HepG2 (cell line): ENCODE data around the gene ADAR. TPM values are rescaled to one million over a fixed set of nuclear protein-coding genes. Genes with fewer than 3 reads are reported as not detected.

Experiments
- ATAC-seq: fragments of 200-7000 bp; cut with Tn5 transposase; 3 replicates; pipeline ENCODE4 v1.9.1; 2020; ENCODE audit warnings: mild to moderate bottlenecking, moderate library complexity
- BruUV-seq: library from RNA; stranded (reverse); fragments of 400-500 nt; replicated peaks from 2 replicates; lab custom pipeline; 2021; lab: Mats Ljungman, UMichigan
- CTCF ChIA-PET: fragments of 300-600 bp; formaldehyde crosslinking; extraction: SDS; loops from one replicate; lab custom pipeline; 2021; ENCODE audit warnings: low total read pairs, inconsistent platforms, low intra/inter-chr PET ratio; lab: Yijun Ruan, JAX
- POLR2A ChIA-PET: fragments of 350-600 bp; sonication (Branson Sonifier 250); formaldehyde crosslinking; loops from one replicate; lab custom pipeline; 2020; ENCODE audit warnings: antibody characterized with exemption, inconsistent platforms; lab: Yijun Ruan, JAX
- DNase-seq: peaks from one replicate; pipeline ENCODE4 v3.0.0-alpha.2; 2015; ENCODE audit warnings: low spot score
- FAIRE-seq: peaks from 3 replicates; lab custom pipeline; 2011; peaks lifted over from hg19 to GRCh38; lab: Jason Lieb, UNC
- H2AFZ ChIP-seq: one replicate; pipeline ENCODE4 v1.6.1; 2011; ENCODE audit warnings: low read length, inconsistent platforms
- H3K27ac ChIP-seq: fragments of 300-600 bp; 3 replicates; pipeline ENCODE4 v1.8.0; 2011; ENCODE audit warnings: mixed run types, mild to moderate bottlenecking, mixed read lengths, low read length, inconsistent platforms; ENCODE audit not compliant: insufficient read depth; ENCODE audit errors: extremely low read length
- H3K27me3 ChIP-seq, 2 experiments: fragments of 200-600 bp in 1 of 2; 2 replicates in 1 of 2; 3 replicates in 1 of 2; pipeline versions ENCODE4 v1.6.0 to v1.8.0; 2011; ENCODE audit warnings: low read length in 2 of 2, mild to moderate bottlenecking in 2 of 2, moderate library complexity in 2 of 2, inconsistent platforms in 1 of 2; ENCODE audit not compliant: insufficient read depth in 2 of 2, control insufficient read depth in 1 of 2
- H3K36me3 ChIP-seq, 2 experiments: fragments of 200-600 bp in 1 of 2; replicated peaks in 1 of 2; 2 replicates in 1 of 2; 3 replicates in 1 of 2; pipeline versions ENCODE4 v1.5.1 to v1.8.0; 2011; ENCODE audit warnings: low read length in 2 of 2, inconsistent platforms in 1 of 2; ENCODE audit not compliant: insufficient read depth in 2 of 2, control insufficient read depth in 1 of 2
- H3K4me1 ChIP-seq: 2 replicates; pipeline ENCODE4 v1.5.1; 2012; ENCODE audit warnings: low read length, inconsistent platforms; ENCODE audit not compliant: insufficient read depth
- H3K4me2 ChIP-seq: 2 replicates; pipeline ENCODE4 v1.6.0; 2011; ENCODE audit warnings: low read depth, low read length, inconsistent platforms
- H3K4me3 ChIP-seq, 3 experiments: fragments of 200-600 bp in 1 of 3; sonication (generic), shearing (Covaris generic) in 1 of 3; replicated peaks in 1 of 3; 2 replicates each; pipeline ENCODE4 v1.5.1; 2011 to 2016; ENCODE audit warnings: low read length in 3 of 3, inconsistent platforms in 2 of 3, low read depth in 2 of 3, mild to moderate bottlenecking in 2 of 3, control low read depth in 1 of 3, mixed read lengths in 1 of 3; ENCODE audit not compliant: insufficient read depth in 1 of 3
- H3K79me2 ChIP-seq: one replicate; pipeline ENCODE4 v1.6.1; 2011; ENCODE audit warnings: low read length, inconsistent platforms; ENCODE audit not compliant: insufficient read depth
- H3K9ac ChIP-seq: 2 replicates; pipeline ENCODE4 v1.6.0; 2011; ENCODE audit warnings: mild to moderate bottlenecking, low read depth, low read length, inconsistent platforms; ENCODE audit not compliant: insufficient read depth
- H3K9me3 ChIP-seq: 2 replicates; pipeline ENCODE4 v1.5.1; 2012; ENCODE audit warnings: mild to moderate bottlenecking, low read length
- H4K20me1 ChIP-seq: 2 replicates; pipeline ENCODE4 v1.6.0; 2011; ENCODE audit warnings: inconsistent platforms, mild to moderate bottlenecking, low read length, moderate library complexity; ENCODE audit not compliant: insufficient read depth
- AGO1 ChIP-seq: fragments of 200-400 bp; formaldehyde crosslinking; IDR thresholded peaks from 2 replicates; pipeline ENCODE4 v1.6.1; 2017; ENCODE audit warnings: mild to moderate bottlenecking, low read depth, low read length, moderate library complexity; ENCODE audit not compliant: poor library complexity, severe bottlenecking
- AKAP8 ChIP-seq: sonication (generic); formaldehyde crosslinking; IDR thresholded peaks from 2 replicates; pipeline ENCODE4 v1.5.1; 2020; ENCODE audit warnings: mild to moderate bottlenecking, missing genetic modification reagents
- ELF3 ChIP-seq: IDR thresholded peaks from 2 replicates; pipeline ENCODE4 v1.6.1; 2016; ENCODE audit warnings: missing genetic modification reagents, missing compliant biosample characterization
- KDM2A ChIP-seq: sonication (generic); formaldehyde crosslinking; IDR thresholded peaks from 2 replicates; pipeline ENCODE4 v1.4.0; 2020; ENCODE audit warnings: low read depth, missing genetic modification reagents, borderline replicate concordance
- MBNL3 ChIP-seq: fragments of 250-450 bp; sonication (Bioruptor Pico); conservative IDR thresholded peaks from 2 replicates; pipeline ENCODE4 v1.8.0; 2022; ENCODE audit warnings: mild to moderate bottlenecking, inconsistent platforms
- NBN ChIP-seq: fragments of 450-650 bp; conservative IDR thresholded peaks from 2 replicates; pipeline ENCODE4 v1.6.1; 2017
- POLR2A ChIP-seq, 2 experiments: IDR thresholded peaks; 2 replicates each; pipeline ENCODE4 v1.6.1; 2011; ENCODE audit warnings: low read depth in 2 of 2, low read length in 2 of 2, mild to moderate bottlenecking in 1 of 2, moderate library complexity in 1 of 2; ENCODE audit not compliant: insufficient read depth in 1 of 2
- POLR2AphosphoS2 ChIP-seq: IDR thresholded peaks from 2 replicates; pipeline ENCODE4 v1.6.1; 2011; ENCODE audit warnings: low read depth, low read length, improper control_type of control experiment
- PTBP1 ChIP-seq: fragments of 200-400 bp; formaldehyde crosslinking; IDR thresholded peaks from 2 replicates; pipeline ENCODE4 v1.6.1; 2018; ENCODE audit warnings: low read length, low read depth; ENCODE audit not compliant: poor library complexity, severe bottlenecking
- RBM22 ChIP-seq: fragments of 200-400 bp; formaldehyde crosslinking; optimal IDR thresholded peaks from 2 replicates; pipeline ENCODE3; 2017; ENCODE audit warnings: mild to moderate bottlenecking, low read length, moderate library complexity
- SMYD3 ChIP-seq: sonication (generic); formaldehyde crosslinking; IDR thresholded peaks from 2 replicates; pipeline ENCODE4 v1.8.1; 2023; ENCODE audit warnings: mild to moderate bottlenecking, missing genetic modification reagents
- TCF7L2 ChIP-seq: IDR thresholded peaks from 2 replicates; pipeline ENCODE4 v1.6.1; 2011; ENCODE audit warnings: mild to moderate bottlenecking, low read depth, low read length, moderate library complexity
- ZBTB20 ChIP-seq: sonication (generic); formaldehyde crosslinking; IDR thresholded peaks from 2 replicates; pipeline ENCODE4 v1.8.1; 2023; ENCODE audit warnings: missing genetic modification reagents, low read depth, mild to moderate bottlenecking, borderline replicate concordance
- ZFP1 ChIP-seq: IDR thresholded peaks from 2 replicates; pipeline ENCODE4 v1.6.1; 2016
- ZFP36L2 ChIP-seq: sonication (generic); formaldehyde crosslinking; IDR thresholded peaks from 2 replicates; pipeline ENCODE4 v1.4.0; 2020; ENCODE audit warnings: missing genetic modification reagents
- ZNF101 ChIP-seq: sonication (generic); formaldehyde crosslinking; IDR thresholded peaks from 2 replicates; pipeline ENCODE4 v1.4.0; 2020; ENCODE audit warnings: mild to moderate bottlenecking, low read depth, missing genetic modification reagents, borderline replicate concordance
- ZNF383 ChIP-seq: sonication (generic); formaldehyde crosslinking; IDR thresholded peaks from 2 replicates; pipeline ENCODE4 v1.4.0; 2020; ENCODE audit warnings: missing genetic modification reagents, mild to moderate bottlenecking, borderline replicate concordance
- ZNF766 ChIP-seq: sonication (generic); formaldehyde crosslinking; IDR thresholded peaks from 2 replicates; pipeline ENCODE4 v1.5.0; 2020; ENCODE audit warnings: missing genetic modification reagents, borderline replicate concordance
- ZNF850 ChIP-seq: sonication (generic); formaldehyde crosslinking; conservative IDR thresholded peaks from 2 replicates; pipeline ENCODE4 v1.9.0; 2021; ENCODE audit warnings: mild to moderate bottlenecking, missing genetic modification reagents
- ZNF878 ChIP-seq: sonication (generic); formaldehyde crosslinking; IDR thresholded peaks from 2 replicates; pipeline ENCODE4 v1.8.1; 2023; ENCODE audit warnings: mild to moderate bottlenecking, missing genetic modification reagents, moderate library complexity
- WGBS: methylation state at CpG from one replicate; pipeline ENCODE4 v1.1.6; 2017; ENCODE audit warnings: low lambda C conversion rate; 5-methylcytosine and 5-hydroxymethylcytosine counted together
- in situ Hi-C: cut with HindIII; loops from 2 replicates; pipeline ENCODE4 v1.10.0; 2017; ENCODE audit warnings: low pct_unique_long_range_greater_than_20kb; ENCODE audit not compliant: extremely low pct_ligation_motif_present
- intact Hi-C: fragments of 100-400 bp; cut with micrococcal nuclease; formaldehyde crosslinking; loops from one replicate; pipeline ENCODE4 v1.10.0; 2022; ENCODE audit not compliant: unreplicated experiment
- polyA plus RNA-seq, 8 experiments: library from polyadenylated mRNA; depleted of rRNA in 3 of 8; stranded (reverse) in 7 of 8; unstranded in 1 of 8; fragments of >200 nt; fragmentation: Illumina TruSeq in 4 of 8; extraction: Trizol in 4 of 8; gene quantifications; 2 replicates each; pipeline versions ENCODE4 v1.2.1 to v1.2.3, GENCODE V29; 2011 to 2016; ENCODE audit warnings: low read depth in 4 of 8, missing spikeins in 1 of 8, mixed read lengths in 1 of 8; ENCODE audit not compliant: insufficient read depth in 1 of 8
- total RNA-seq, 5 experiments: library from RNA; depleted of rRNA; stranded (reverse); fragments of >200 nt; fragmentation: Illumina TruSeq; extraction: Trizol; gene quantifications; 2 replicates each; pipeline ENCODE4 v1.2.3, GENCODE V29; 2016; ENCODE audit warnings: low read depth in 1 of 5
- TF ChIP-seq, protein P1 (sequence below): IDR thresholded peaks from 2 replicates; pipeline ENCODE4 v1.6.1; 2016
- TF ChIP-seq, protein P2 (sequence below): sonication (generic); formaldehyde crosslinking; IDR thresholded peaks from 2 replicates; pipeline ENCODE4 v1.4.0; 2020; ENCODE audit warnings: missing genetic modification reagents
- TF ChIP-seq, protein P3 (sequence below): IDR thresholded peaks from 2 replicates; pipeline ENCODE4 v1.6.1; 2016; ENCODE audit warnings: low read depth, borderline replicate concordance
- TF ChIP-seq, protein P4 (sequence below): sonication (generic); formaldehyde crosslinking; IDR thresholded peaks from 2 replicates; pipeline ENCODE4 v1.4.0; 2020; ENCODE audit warnings: missing genetic modification reagents

ADAR gene
- total and polyA plus RNA-seq, 2 of the 13 experiments (the other 11 are each of a cell fraction or from before 2014, with no cell fraction given), result 70.8 to 86.2 TPM

DNA sequence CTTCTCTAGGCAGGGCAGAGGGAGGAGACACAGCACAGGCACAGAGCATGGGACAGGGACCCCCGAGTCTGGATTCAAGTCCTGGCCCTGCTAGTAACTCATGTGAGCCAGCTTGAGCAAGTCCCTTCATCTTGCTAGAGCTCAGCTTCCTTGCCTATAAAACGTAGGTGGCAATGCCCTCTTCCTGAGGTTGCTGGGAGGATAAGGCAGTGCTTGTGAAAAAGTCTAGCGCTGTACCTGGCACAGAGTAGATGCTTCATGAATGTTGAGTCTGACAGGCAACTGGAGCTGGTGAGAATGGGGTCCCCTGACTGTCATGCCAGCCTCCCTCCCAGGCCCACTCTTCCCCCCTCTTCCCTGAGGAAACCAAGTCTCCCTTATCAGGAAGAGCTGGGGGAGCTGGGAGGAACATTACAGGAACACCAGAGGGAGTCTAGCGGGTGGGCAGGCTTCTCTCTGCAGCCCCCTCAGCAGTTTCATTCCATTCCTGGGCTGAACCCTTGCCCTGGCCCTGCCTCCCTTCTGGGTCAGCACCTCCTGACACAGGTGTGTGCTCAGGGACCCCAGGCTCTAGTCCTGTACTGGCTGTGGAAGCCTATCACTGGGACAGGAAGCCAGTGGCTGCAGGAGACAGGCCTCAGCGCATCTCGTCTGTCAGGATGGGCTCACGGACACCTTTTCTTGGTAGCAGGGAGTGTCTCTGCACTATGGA lies 30.5 kb downstream of the ADAR start:
- DNase-seq (no peak), ATAC-seq (peak; percentile 6; the same call in 2 of the 3 replicates), FAIRE-seq (no peak)
- no peak overlapping the region for H2AFZ ChIP-seq
- BruUV-seq, result no TSS peak
- no peaks in the 10 kb centered on the region for H3K4me1 ChIP-seq
- in situ Hi-C loops, result no loop called here
- H3K36me3 ChIP-seq, result peaks cover 7 to 30% of the 10 kb centered on the region in 2 experiments; a peak in 4 of 5 replicates
- H3K27me3 ChIP-seq, result peaks cover 0 to 3% of the 10 kb centered on the region in 2 experiments; a peak in 1 of 5 replicates
- no peak overlapping the region for H3K4me2 ChIP-seq
- no peak overlapping the region for H3K27ac ChIP-seq
- no peak overlapping the region for H3K9ac ChIP-seq
- H3K79me2 ChIP-seq, result no peaks in the 10 kb centered on the region
- no peaks in the 10 kb centered on the region for H3K9me3 ChIP-seq
- ChIA-PET CTCF (no interaction called here), POLR2A (interaction anchor here (1.0 kb wide), 1 partner anchor 9 kb away, joined by 3 read pairs; no protein-coding TSS in a partner anchor)
- H3K4me3 ChIP-seq, result no peak overlapping the region
- WGBS, result 86% methylated on average over 2 of the region's 7 CpGs
- intact Hi-C loops, result no loop called here
- H4K20me1 ChIP-seq, result no peaks in the 10 kb centered on the region
- TF ChIP-seq ZFP1, result no peak
- TF ChIP-seq, protein P1, sequence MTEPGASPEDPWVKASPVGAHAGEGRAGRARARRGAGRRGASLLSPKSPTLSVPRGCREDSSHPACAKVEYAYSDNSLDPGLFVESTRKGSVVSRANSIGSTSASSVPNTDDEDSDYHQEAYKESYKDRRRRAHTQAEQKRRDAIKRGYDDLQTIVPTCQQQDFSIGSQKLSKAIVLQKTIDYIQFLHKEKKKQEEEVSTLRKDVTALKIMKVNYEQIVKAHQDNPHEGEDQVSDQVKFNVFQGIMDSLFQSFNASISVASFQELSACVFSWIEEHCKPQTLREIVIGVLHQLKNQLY (CRISPR knock-in tag), result no peak
- no peak for TF ChIP-seq ELF3
- TF ChIP-seq AGO1, result no peak
- no peak for TF ChIP-seq ZNF101 (CRISPR knock-in tag)
- TF ChIP-seq ZNF383 (CRISPR knock-in tag), result no peak
- TF ChIP-seq MBNL3 (CRISPR knock-in tag), result no peak
- no peak for TF ChIP-seq SMYD3 (CRISPR knock-in tag)
- TF ChIP-seq RBM22, result peak; percentile 24
- no peak for TF ChIP-seq KDM2A (CRISPR knock-in tag)
- peak; percentile 73; the same call in 1 of the 2 replicates for TF ChIP-seq POLR2AphosphoS2
- TF ChIP-seq, protein P2, sequence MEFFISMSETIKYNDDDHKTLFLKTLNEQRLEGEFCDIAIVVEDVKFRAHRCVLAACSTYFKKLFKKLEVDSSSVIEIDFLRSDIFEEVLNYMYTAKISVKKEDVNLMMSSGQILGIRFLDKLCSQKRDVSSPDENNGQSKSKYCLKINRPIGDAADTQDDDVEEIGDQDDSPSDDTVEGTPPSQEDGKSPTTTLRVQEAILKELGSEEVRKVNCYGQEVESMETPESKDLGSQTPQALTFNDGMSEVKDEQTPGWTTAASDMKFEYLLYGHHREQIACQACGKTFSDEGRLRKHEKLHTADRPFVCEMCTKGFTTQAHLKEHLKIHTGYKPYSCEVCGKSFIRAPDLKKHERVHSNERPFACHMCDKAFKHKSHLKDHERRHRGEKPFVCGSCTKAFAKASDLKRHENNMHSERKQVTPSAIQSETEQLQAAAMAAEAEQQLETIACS (CRISPR knock-in tag), result no peak
- no peak for TF ChIP-seq PTBP1
- TF ChIP-seq ZBTB20 (CRISPR knock-in tag), result no peak
- TF ChIP-seq ZFP36L2 (CRISPR knock-in tag), result no peak
- TF ChIP-seq TCF7L2, result no peak
- no peak for TF ChIP-seq ZNF878 (CRISPR knock-in tag)
- TF ChIP-seq NBN, result no peak
- TF ChIP-seq, protein P3, sequence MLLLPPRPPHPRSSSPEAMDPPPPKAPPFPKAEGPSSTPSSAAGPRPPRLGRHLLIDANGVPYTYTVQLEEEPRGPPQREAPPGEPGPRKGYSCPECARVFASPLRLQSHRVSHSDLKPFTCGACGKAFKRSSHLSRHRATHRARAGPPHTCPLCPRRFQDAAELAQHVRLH (CRISPR knock-in tag), result no peak
- TF ChIP-seq ZNF766 (CRISPR knock-in tag), result no peak
- 0 out of 4 replicates have a peak, but pooled peaks of 1 of the 2 experiments have one; percentile 15 for TF ChIP-seq POLR2A (IDR thresholded peaks at IDR 0.05; ENCODE audit: insufficient read depth in 1 of 2, low read depth in 2 of 2, low read length in 2 of 2)
- TF ChIP-seq, protein P4, sequence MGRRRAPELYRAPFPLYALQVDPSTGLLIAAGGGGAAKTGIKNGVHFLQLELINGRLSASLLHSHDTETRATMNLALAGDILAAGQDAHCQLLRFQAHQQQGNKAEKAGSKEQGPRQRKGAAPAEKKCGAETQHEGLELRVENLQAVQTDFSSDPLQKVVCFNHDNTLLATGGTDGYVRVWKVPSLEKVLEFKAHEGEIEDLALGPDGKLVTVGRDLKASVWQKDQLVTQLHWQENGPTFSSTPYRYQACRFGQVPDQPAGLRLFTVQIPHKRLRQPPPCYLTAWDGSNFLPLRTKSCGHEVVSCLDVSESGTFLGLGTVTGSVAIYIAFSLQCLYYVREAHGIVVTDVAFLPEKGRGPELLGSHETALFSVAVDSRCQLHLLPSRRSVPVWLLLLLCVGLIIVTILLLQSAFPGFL (CRISPR knock-in tag), result no peak
- TF ChIP-seq AKAP8, result 0 out of 2 replicates have a peak, but pooled peaks have one; percentile 54
- no peak for TF ChIP-seq ZNF850 (CRISPR knock-in tag)
